HG03060 (cell line): ENCODE results near the gene CLDN7.
"Not testable (repeated sequence)": the region's sequence is repeated elsewhere in the genome, so short reads cannot be mapped to it uniquely, and the experiment has no call there.

Experiments
- ATAC-seq: cut with Tn5 transposase; IDR thresholded peaks from one replicate; pipeline ENCODE4 v1.9.1; 2021; ENCODE audit warnings: low read depth, moderate number of reproducible peaks; ENCODE audit not compliant: unreplicated experiment

The CLDN7 gene

GRCh38 chr17:7256766-7257456 is 5.4 kb downstream of the CLDN7 start:
- no peak for ATAC-seq

GRCh38 chr17:7254511-7254910 is 7.8 kb downstream of the CLDN7 start:
- ATAC-seq, result no peak

GRCh38 chr17:7253082-7253481 is 9.2 kb downstream of the CLDN7 start:
- ATAC-seq, result no peak

GRCh38 chr17:7252176-7253043 is 9.9 kb downstream of the CLDN7 start, which contains the start of gene ELP5:
Gene ELP5 (plus strand): TSS chr17:7252215. CDS start chr17:7252551, 336 bp downstream.
- peak; percentile 39 for ATAC-seq

GRCh38 chr17:7251661-7252175 is 10.6 kb downstream of the CLDN7 start, which contains the start of gene CTDNEP1:
Gene CTDNEP1 (minus strand): TSS chr17:7251734. CDS start chr17:7251296, 438 bp downstream.
- ATAC-seq, result peak; percentile 77

- ATAC-seq, result no peak
Measured at GRCh38 chr17:7250695-7251627, 11.3 kb downstream of the CLDN7 start.

GRCh38 chr17:7249830-7250229 is 12.4 kb downstream of the CLDN7 start:
- ATAC-seq, result no peak

GRCh38 chr17:7249214-7249613 is 13.1 kb downstream of the CLDN7 start:
- ATAC-seq, result no peak

GRCh38 chr17:7248796-7249195 is 13.5 kb downstream of the CLDN7 start:
- no peak for ATAC-seq

- ATAC-seq, result no peak
Measured at GRCh38 chr17:7246779-7247178, 15.5 kb downstream of the CLDN7 start.

- not testable (repeated sequence) for ATAC-seq
Measured at GRCh38 chr17:7243838-7244237, 18.4 kb downstream of the CLDN7 start.

- ATAC-seq, result no peak
Measured at GRCh38 chr17:7243453-7243729, 18.9 kb downstream of the CLDN7 start.

- peak; percentile 42 for ATAC-seq
Measured at GRCh38 chr17:7242717-7243452, 19.4 kb downstream of the CLDN7 start.

- ATAC-seq, result peak; percentile 21
Measured at GRCh38 chr17:7241783-7242716, 20.2 kb downstream of the CLDN7 start, which contains the start of gene GABARAP. Gene GABARAP (minus strand): TSS chr17:7242449. CDS start chr17:7242330, 119 bp downstream.

- ATAC-seq, result no peak
Measured at GRCh38 chr17:7241090-7241733, 21.1 kb downstream of the CLDN7 start.

GRCh38 chr17:7240375-7240774 is 21.9 kb downstream of the CLDN7 start:
- ATAC-seq, result no peak

GRCh38 chr17:7239091-7240027 is 22.9 kb downstream of the CLDN7 start, which contains the start of gene PHF23:
Gene PHF23 (minus strand): TSS chr17:7239457. CDS start chr17:7239279, 178 bp downstream.
- peak; percentile 33 for ATAC-seq
